ENCODE measurements around the gene TRAPPC12.
A peak's percentile ranks its signal among the peaks of the same experiment; 100 is the strongest.

Gene TRAPPC12

DNA sequence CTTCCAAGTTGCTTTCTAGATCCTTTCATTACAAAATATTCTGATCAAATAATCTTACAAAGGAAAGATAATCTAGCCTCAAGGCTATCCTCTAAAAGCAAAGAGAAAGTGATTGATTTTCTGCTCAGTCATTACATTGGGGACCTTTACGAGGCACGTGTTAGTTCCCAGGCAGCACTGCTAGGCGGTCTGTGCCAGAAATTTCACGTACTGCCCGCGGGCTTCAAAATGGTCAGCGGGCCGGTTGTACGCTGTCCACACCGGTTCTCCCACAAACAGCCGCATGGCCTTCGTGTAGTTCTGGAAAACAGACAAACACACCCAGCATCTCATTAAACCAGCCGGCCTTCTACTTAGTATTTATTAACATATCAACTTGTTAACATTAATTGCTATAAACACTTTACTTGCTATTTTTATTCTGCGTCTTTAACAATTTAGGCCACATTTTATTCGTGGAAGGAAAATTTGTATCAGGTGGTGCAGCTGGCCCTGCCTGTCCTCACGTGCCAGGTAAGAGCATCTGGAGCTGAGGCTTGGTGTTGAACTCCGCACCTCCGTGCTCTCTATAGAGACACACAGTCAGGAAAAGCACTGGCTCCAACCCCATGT is 119.4 kb downstream of the TRAPPC12 start:
- no peak for DNase-seq (ENCODE audit: low spot score)
- Histone ChIP-seq H4K8ac (ENCODE audit: low read depth, low read length) (no peak overlapping the region), H3K36me3 (replicated peaks in 1 of 2; ENCODE audit: control insufficient read depth in 2 of 2, insufficient read depth in 2 of 2, low read length in 2 of 2) (peaks cover 9 to 54% of the 10 kb centered on the region in 2 donors), H2BK15ac (ENCODE audit: low read length) (no peak overlapping the region), H2BK120ac (ENCODE audit: low read depth, low read length) (no peak overlapping the region), H3K4me2 (ENCODE audit: insufficient read depth, low read length, poor library complexity, severe bottlenecking) (no peak overlapping the region), H3K9me3 (replicated peaks in 1 of 2; ENCODE audit: control insufficient read depth in 2 of 2, insufficient read depth in 1 of 2, low read depth in 1 of 2, low read length in 2 of 2) (no peaks in the 10 kb centered on the region), H2BK5ac (ENCODE audit: low read length) (no peak overlapping the region), H3K9ac (ENCODE audit: low read depth, low read length, poor library complexity) (no peak overlapping the region), H3K79me1 (ENCODE audit: low read depth, low read length) (peaks cover 5% of the 10 kb centered on the region), H3K14ac (ENCODE audit: low read length) (no peak overlapping the region), H2AK5ac (ENCODE audit: low read depth, low read length) (no peak overlapping the region), H3K4ac (ENCODE audit: low read length) (no peak overlapping the region), H3K4me3 (ENCODE audit: low read length in 2 of 2) (no peak overlapping the region), H3K27ac (replicated peaks; ENCODE audit: low read length) (no peak overlapping the region), H3K18ac (ENCODE audit: low read length) (no peak overlapping the region), H2AFZ (ENCODE audit: low read length) (no peak overlapping the region), H3K23ac (ENCODE audit: low read depth, low read length, poor library complexity) (no peak overlapping the region), H2BK12ac (ENCODE audit: low read length) (no peak overlapping the region), H4K91ac (ENCODE audit: low read depth, low read length, poor library complexity) (no peak overlapping the region), H3K4me1 (ENCODE audit: control insufficient read depth in 2 of 2, insufficient read depth in 1 of 2, low read depth in 1 of 2, low read length in 2 of 2) (peaks cover 0 to 3% of the 10 kb centered on the region in 2 donors), H3K27me3 (ENCODE audit: control insufficient read depth in 3 of 3, insufficient read depth in 3 of 3, low read depth in 1 of 3, low read length in 3 of 3) (no peaks in the 10 kb centered on the region)
- no CpG with 5 or more reads among the region's 18 CpGs for whole genome bisulfite sequencing, 2 donors (ENCODE audit: extremely low coverage in 2 of 2, insufficient read length in 2 of 2, insufficient replicate concordance in 1 of 2)

DNA sequence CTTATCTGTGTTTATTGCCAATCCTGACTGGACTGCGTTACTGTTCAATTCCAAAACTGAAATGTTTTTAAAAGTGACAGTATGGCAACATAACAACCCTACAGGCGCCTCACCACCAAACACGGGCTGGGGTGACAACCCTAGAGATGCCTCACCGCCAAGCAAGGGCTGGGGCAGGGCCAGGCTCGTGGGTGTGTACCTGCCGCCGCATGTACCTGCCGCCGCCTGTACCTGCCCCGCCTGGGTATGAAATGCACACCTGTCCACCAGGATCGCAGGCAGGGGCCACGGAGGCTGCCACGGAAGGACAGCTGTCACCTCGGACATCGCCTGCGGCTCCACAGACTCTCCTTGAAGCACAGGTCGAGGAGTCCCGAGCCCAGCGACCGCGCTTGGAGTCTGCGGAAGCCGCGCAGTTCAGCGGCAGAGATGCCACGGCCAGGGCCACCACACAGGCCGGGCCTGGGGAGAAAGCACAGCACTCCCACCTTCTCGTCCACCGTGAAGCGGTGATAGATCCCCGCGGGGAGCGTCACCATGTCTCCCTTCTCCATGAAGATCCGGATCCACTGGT is 120.9 kb downstream of the TRAPPC12 start:
- Histone ChIP-seq H2AK5ac (ENCODE audit: low read depth, low read length) (no peak overlapping the region), H2BK15ac (ENCODE audit: low read length) (no peak overlapping the region), H2BK12ac (ENCODE audit: low read length) (no peak overlapping the region), H2AFZ (ENCODE audit: low read length) (no peak overlapping the region), H2BK120ac (ENCODE audit: low read depth, low read length) (no peak overlapping the region), H3K79me1 (ENCODE audit: low read depth, low read length) (peaks cover 5% of the 10 kb centered on the region), H3K9me3 (replicated peaks in 1 of 2; ENCODE audit: control insufficient read depth in 2 of 2, insufficient read depth in 1 of 2, low read depth in 1 of 2, low read length in 2 of 2) (no peaks in the 10 kb centered on the region), H3K18ac (ENCODE audit: low read length) (peak overlapping the region; percentile 68), H3K4me2 (ENCODE audit: insufficient read depth, low read length, poor library complexity, severe bottlenecking) (no peak overlapping the region), H2BK5ac (ENCODE audit: low read length) (no peak overlapping the region), H3K4me1 (ENCODE audit: control insufficient read depth in 2 of 2, insufficient read depth in 1 of 2, low read depth in 1 of 2, low read length in 2 of 2) (no peaks in the 10 kb centered on the region), H4K91ac (ENCODE audit: low read depth, low read length, poor library complexity) (peak overlapping the region; percentile 94), H3K14ac (ENCODE audit: low read length) (no peak overlapping the region), H4K8ac (ENCODE audit: low read depth, low read length) (peak overlapping the region; percentile 57), H3K36me3 (replicated peaks in 1 of 2; ENCODE audit: control insufficient read depth in 2 of 2, insufficient read depth in 2 of 2, low read length in 2 of 2) (peaks cover 11 to 65% of the 10 kb centered on the region in 2 donors), H3K23ac (ENCODE audit: low read depth, low read length, poor library complexity) (no peak overlapping the region), H3K27me3 (ENCODE audit: control insufficient read depth in 3 of 3, insufficient read depth in 3 of 3, low read depth in 1 of 3, low read length in 3 of 3) (no peaks in the 10 kb centered on the region), H3K27ac (replicated peaks; ENCODE audit: low read length) (no peak overlapping the region), H3K9ac (ENCODE audit: low read depth, low read length, poor library complexity) (peak overlapping the region; percentile 4), H3K4me3 (ENCODE audit: low read length in 2 of 2) (peak overlapping the region in 1 of 2 donors; percentile 47), H3K4ac (ENCODE audit: low read length) (no peak overlapping the region)
- WGBS, 2 donors (ENCODE audit: extremely low coverage in 2 of 2, insufficient read length in 2 of 2, insufficient replicate concordance in 1 of 2): no CpG with 5 or more reads among the region's 34 CpGs
- DNase-seq (ENCODE audit: low spot score): no peak

DNA sequence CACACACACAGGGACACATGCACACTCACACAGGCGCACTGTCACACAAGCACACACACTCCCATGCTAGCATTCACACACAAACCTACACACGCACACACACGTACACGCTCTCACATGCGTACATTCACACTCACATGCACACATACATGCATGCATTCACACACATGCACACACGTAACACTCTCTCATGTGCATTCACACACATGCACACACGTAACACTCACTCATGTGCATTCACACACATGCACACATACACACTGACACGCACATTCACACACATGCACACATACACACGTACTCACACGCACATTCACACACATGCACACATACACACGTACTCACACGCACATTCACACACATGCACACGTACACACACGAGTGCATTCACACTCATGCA is 123.6 kb downstream of the TRAPPC12 start:
- Histone ChIP-seq H2AK5ac (ENCODE audit: low read depth, low read length) (no peak overlapping the region), H3K4me2 (ENCODE audit: insufficient read depth, low read length, poor library complexity, severe bottlenecking) (no peak overlapping the region), H3K14ac (ENCODE audit: low read length) (no peak overlapping the region), H2BK5ac (ENCODE audit: low read length) (no peak overlapping the region), H3K9ac (ENCODE audit: low read depth, low read length, poor library complexity) (peak overlapping the region; percentile 32), H3K4ac (ENCODE audit: low read length) (no peak overlapping the region), H3K27ac (replicated peaks; ENCODE audit: low read length) (no peak overlapping the region), H3K4me1 (ENCODE audit: control insufficient read depth in 2 of 2, insufficient read depth in 1 of 2, low read depth in 1 of 2, low read length in 2 of 2) (no peaks in the 10 kb centered on the region), H3K79me1 (ENCODE audit: low read depth, low read length) (peaks cover 5% of the 10 kb centered on the region), H3K18ac (ENCODE audit: low read length) (no peak overlapping the region), H2BK120ac (ENCODE audit: low read depth, low read length) (no peak overlapping the region), H4K91ac (ENCODE audit: low read depth, low read length, poor library complexity) (no peak overlapping the region), H3K4me3 (ENCODE audit: low read length in 2 of 2) (no peak overlapping the region), H3K36me3 (replicated peaks in 1 of 2; ENCODE audit: control insufficient read depth in 2 of 2, insufficient read depth in 2 of 2, low read length in 2 of 2) (peaks cover 10 to 67% of the 10 kb centered on the region in 2 donors), H2AFZ (ENCODE audit: low read length) (no peak overlapping the region), H3K23ac (ENCODE audit: low read depth, low read length, poor library complexity) (no peak overlapping the region), H3K27me3 (ENCODE audit: control insufficient read depth in 3 of 3, insufficient read depth in 3 of 3, low read depth in 1 of 3, low read length in 3 of 3) (no peaks in the 10 kb centered on the region), H2BK15ac (ENCODE audit: low read length) (no peak overlapping the region), H4K8ac (ENCODE audit: low read depth, low read length) (no peak overlapping the region), H3K9me3 (replicated peaks in 1 of 2; ENCODE audit: control insufficient read depth in 2 of 2, insufficient read depth in 1 of 2, low read depth in 1 of 2, low read length in 2 of 2) (no peaks in the 10 kb centered on the region), H2BK12ac (ENCODE audit: low read length) (no peak overlapping the region)
- DNase-seq (ENCODE audit: low spot score): no peak
- WGBS, 2 donors (ENCODE audit: extremely low coverage in 2 of 2, insufficient read length in 2 of 2, insufficient replicate concordance in 1 of 2): 100% methylated on average over 4 of the region's 14 CpGs; no CpG with 5 or more reads in 1 of the 2 donors

DNA sequence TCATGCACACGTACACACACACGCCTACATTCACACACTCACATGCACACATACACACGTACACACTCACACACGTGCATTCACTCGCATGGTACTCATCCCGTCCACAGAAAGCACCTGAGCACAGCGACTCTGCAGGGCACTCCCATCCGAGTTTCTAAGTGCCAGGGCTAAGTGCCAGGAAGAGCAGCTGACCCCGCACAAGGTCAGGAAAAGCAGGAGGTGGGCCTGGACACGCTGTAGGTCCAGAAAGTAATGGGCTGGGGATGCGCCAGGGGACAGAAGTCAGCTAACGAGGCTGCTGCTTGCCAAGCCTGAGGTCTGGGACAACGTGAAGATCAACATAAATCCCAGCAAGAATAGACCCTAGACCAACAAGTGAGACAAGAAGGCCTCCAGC is 124.0 kb downstream of the TRAPPC12 start:
- no peak overlapping the region for H2BK15ac ChIP-seq (ENCODE audit: low read length)
- no peak for DNase-seq (ENCODE audit: low spot score)
- H3K9me3 ChIP-seq (replicated peaks in 1 of 2; ENCODE audit: control insufficient read depth in 2 of 2, insufficient read depth in 1 of 2, low read depth in 1 of 2, low read length in 2 of 2): peaks cover 0 to 1% of the 10 kb centered on the region in 2 donors
- peak overlapping the region; percentile 39 for H3K9ac ChIP-seq (ENCODE audit: low read depth, low read length, poor library complexity)
- H3K4me2 ChIP-seq (ENCODE audit: insufficient read depth, low read length, poor library complexity, severe bottlenecking): no peak overlapping the region
- no peak overlapping the region for H2BK120ac ChIP-seq (ENCODE audit: low read depth, low read length)
- H3K14ac ChIP-seq (ENCODE audit: low read length): no peak overlapping the region
- no peak overlapping the region for H3K18ac ChIP-seq (ENCODE audit: low read length)
- H3K4ac ChIP-seq (ENCODE audit: low read length): no peak overlapping the region
- no peak overlapping the region for H3K27ac ChIP-seq (replicated peaks; ENCODE audit: low read length)
- H3K4me3 ChIP-seq (ENCODE audit: low read length in 2 of 2): no peak overlapping the region
- peaks cover 5% of the 10 kb centered on the region for H3K79me1 ChIP-seq (ENCODE audit: low read depth, low read length)
- H3K36me3 ChIP-seq (replicated peaks in 1 of 2; ENCODE audit: control insufficient read depth in 2 of 2, insufficient read depth in 2 of 2, low read length in 2 of 2): peaks cover 10 to 65% of the 10 kb centered on the region in 2 donors
- no peak overlapping the region for H2AK5ac ChIP-seq (ENCODE audit: low read depth, low read length)
- no peak overlapping the region for H2BK12ac ChIP-seq (ENCODE audit: low read length)
- no peak overlapping the region for H4K8ac ChIP-seq (ENCODE audit: low read depth, low read length)
- no CpG with 5 or more reads among the region's 13 CpGs for WGBS, 2 donors (ENCODE audit: extremely low coverage in 2 of 2, insufficient read length in 2 of 2, insufficient replicate concordance in 1 of 2)
- H3K23ac ChIP-seq (ENCODE audit: low read depth, low read length, poor library complexity): no peak overlapping the region
- H2BK5ac ChIP-seq (ENCODE audit: low read length): no peak overlapping the region
- no peak overlapping the region for H2AFZ ChIP-seq (ENCODE audit: low read length)
- H3K27me3 ChIP-seq (ENCODE audit: control insufficient read depth in 3 of 3, insufficient read depth in 3 of 3, low read depth in 1 of 3, low read length in 3 of 3): no peaks in the 10 kb centered on the region
- no peaks in the 10 kb centered on the region for H3K4me1 ChIP-seq (ENCODE audit: control insufficient read depth in 2 of 2, insufficient read depth in 1 of 2, low read depth in 1 of 2, low read length in 2 of 2)
- H4K91ac ChIP-seq (ENCODE audit: low read depth, low read length, poor library complexity): no peak overlapping the region

Data from neuronal stem cell (in vitro differentiated cells).